GM18526 (cell line): ENCODE data around the gene LRRC18.

ENCODE experiments used
- POLR2A ChIP-seq: IDR thresholded peaks from 3 replicates; pipeline ENCODE4 v1.6.1; 2011; ENCODE audit not compliant: insufficient read length; ENCODE audit errors: extremely low read depth

The LRRC18 gene

DNA sequence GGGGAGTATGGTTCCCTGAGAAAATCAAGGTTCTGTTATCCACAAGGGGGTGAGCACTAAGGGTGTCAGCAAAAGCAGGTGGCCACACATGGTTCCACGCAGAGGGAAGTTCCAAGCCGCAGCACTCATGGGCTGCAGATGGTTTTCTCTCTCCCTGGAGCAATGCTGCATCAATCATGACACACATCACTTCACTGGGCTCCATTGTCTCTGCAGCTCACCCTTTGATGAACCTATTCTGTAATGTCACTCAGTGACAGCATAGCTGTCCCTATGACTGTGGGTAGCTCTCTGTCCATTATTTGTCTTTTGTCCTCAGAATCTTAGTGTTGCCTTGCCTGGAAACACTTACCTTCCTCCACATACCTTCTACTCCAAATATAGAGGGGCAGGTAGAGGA is 34.8 kb downstream of the LRRC18 start:
- no peak for TF ChIP-seq POLR2A

DNA sequence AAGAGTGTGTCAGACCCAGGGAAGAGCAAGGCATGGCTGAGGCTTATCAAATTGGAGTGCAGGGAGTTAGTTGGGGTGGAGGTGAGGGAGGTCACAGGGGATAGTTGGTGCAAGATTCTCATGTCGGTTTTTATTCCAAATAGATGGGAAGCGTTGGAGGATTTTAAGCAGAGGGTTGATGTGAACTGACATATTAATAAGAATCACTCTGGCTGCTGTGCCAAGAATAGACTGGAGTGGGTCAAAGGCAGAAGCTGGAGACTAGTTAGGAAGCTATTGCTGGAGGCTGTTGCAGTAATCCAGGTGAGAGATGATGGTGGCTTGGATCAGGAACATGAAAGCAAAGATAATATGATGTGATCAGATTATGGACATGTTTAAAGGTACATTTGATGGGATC is 36.5 kb downstream of the LRRC18 start:
- TF ChIP-seq POLR2A, result no peak

DNA sequence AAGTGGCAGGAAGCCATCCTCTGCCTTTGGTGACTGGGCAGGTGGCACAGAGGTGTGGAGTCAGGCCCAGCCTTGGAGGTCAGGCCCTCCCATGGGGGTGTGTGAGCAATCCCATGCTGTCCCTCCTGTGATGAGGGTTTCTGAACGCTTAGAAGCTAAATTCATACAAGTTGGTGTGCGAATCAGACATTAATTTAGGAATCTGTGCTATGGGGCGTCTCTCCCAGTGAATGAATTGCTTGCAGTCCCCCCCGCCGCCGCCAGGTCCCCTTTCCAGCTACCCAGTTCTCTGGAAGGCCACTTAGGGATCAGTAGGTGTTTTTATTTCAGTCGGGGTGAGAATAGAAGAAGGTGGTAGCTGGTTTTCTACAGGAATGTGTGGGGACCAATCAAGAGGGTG is 37.5 kb downstream of the LRRC18 start:
- TF ChIP-seq POLR2A, result no peak

DNA sequence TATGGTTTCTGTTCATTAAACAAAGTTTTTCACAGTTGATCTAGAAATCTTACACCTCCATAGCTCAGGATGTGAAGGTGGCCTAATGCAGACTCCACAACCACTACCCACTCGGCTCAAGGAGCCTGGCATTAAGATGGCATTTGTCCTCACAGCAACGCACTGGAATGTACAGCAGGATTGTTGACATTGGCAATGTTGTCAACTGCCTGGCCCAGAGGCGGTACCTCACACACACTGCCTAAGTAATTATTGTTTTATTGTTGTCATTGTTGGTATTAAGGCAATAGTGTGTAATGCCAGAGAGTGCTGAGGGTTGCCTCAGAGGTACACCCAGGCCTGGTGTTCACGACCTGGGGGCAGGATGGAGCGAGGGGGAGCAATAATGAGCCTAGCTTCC is 38.3 kb downstream of the LRRC18 start:
- no peak for TF ChIP-seq POLR2A

DNA sequence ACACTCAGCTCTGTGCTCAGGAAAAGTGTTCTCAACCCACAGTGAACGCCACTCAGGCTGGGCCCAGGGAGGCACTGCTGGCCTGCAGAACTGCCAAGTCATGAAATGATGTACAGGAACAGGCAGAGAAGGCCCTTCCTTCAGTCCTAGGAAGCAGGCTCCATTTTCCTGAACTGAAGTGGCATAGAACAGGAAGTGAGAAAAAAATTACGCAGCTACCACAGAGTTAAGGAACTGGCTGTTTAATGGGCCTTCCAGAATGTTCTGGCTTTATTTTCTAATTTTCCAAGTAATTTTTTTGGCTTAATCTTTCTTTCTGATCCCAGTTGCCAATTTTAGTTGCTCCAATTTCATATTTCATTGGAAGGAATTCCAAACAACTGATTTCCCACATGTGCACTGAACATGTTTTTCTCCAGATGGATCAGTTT is 39.3 kb downstream of the LRRC18 start:
- no peak for TF ChIP-seq POLR2A

DNA sequence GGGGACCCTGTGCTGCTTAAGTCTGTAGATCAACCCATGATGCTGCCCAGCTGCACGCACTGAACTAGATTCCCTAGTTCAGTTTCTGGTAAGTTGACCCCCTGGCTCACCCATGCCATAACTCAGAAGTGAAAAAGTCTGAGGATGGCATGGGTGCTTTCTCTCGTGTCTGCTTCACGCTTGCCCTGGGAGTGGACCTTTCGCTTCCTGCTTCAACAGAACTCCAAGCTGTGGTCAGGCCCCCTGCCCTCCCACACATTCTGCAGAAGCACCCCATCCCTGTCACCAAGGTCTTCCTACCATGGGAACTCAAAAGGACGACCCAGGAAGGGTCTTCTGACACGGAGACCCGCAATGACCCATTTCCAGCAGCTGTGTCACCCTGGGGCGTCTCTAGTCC is 39.9 kb downstream of the LRRC18 start:
- no peak for TF ChIP-seq POLR2A

DNA sequence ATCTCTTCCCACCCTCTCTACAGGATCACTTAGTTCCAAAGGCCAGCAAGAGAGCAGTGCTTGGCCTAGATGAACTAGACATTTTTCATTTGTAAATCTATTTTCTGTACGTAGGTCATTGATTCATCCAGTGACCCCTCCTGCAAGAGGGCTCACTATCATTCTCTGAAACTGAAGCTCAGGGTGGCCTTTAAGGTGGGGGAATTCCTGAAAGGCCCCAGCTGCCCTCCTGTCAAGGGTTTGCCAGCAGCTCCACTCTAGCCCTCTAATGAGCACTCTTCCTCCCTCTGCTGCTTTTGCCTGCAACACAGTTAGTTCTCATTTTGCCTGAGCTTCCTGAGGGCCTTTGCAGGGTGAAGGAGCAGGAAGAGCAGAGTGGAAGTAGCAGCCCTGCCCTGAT is 41.2 kb downstream of the LRRC18 start:
- TF ChIP-seq POLR2A, result no peak

DNA sequence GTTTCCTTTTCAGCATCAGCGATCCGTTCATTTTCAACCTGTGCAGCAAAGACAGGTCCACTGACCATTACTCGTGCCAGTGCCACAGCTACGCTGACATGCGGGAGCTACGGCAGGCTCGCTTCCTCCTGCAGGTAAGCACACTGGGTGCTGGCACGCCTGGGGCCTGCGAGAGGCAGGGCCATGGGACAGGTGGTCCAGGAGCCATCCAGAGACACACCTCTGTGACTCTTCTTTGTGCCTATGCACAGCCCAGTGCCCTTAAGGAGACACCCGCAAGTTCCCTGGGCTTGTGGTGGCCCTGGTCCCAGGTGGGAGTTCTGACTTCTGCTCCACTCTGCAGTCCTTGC is 42.2 kb downstream of the LRRC18 start:
- TF ChIP-seq POLR2A, result no peak

DNA sequence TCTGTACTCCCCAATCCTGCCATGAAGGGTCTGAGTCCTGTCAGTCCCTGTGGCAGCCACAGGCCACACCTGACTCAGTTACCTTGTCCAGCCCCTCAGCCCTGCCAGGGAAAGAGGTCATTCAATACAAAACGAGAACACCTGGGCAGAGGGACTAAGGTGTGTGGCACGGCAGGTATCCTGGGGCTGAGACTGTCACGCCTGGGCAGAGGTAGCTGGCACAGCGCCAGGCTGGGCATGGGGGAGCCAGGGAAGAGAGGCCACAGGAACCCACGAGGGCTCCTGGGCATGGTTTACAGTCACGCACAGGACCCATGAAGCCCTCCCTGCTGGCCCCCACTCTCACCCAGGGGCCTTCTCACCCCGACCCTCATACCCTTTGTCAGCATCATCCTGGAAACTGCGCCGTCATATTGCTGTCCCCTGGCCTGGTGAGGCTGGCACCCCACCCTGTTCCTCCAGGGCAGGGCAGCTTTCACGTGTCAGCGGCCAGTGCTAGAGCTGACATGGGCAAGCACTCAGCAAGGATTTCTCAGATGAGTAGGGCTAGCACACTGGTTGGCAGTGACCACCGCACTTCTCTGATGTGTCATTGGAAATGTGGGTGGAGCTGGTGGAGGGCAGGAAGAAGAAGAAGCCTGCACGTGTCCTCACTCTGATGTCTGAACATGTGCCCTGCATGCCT is 42.7 kb downstream of the LRRC18 start:
- no peak for TF ChIP-seq POLR2A

DNA sequence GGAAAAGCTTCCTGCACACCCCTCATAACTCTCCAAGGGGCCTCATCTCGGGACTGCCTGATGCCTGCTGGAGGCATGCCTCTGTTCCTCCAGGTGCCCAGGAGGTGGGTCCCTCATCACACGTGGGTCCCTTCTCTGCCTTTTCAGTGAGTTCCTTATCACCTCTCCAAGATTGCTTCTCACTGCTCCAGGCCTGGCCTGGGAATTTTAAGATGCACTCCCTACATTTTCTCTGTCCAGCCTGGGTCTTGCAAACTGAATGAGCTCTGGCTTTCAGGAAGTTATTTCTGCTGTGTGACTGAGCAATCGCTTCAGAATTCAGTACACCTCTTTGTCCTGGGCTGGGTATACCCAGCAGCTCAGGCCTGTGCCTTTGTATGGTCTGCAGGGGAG is 43.8 kb downstream of the LRRC18 start:
- TF ChIP-seq POLR2A, result no peak

DNA sequence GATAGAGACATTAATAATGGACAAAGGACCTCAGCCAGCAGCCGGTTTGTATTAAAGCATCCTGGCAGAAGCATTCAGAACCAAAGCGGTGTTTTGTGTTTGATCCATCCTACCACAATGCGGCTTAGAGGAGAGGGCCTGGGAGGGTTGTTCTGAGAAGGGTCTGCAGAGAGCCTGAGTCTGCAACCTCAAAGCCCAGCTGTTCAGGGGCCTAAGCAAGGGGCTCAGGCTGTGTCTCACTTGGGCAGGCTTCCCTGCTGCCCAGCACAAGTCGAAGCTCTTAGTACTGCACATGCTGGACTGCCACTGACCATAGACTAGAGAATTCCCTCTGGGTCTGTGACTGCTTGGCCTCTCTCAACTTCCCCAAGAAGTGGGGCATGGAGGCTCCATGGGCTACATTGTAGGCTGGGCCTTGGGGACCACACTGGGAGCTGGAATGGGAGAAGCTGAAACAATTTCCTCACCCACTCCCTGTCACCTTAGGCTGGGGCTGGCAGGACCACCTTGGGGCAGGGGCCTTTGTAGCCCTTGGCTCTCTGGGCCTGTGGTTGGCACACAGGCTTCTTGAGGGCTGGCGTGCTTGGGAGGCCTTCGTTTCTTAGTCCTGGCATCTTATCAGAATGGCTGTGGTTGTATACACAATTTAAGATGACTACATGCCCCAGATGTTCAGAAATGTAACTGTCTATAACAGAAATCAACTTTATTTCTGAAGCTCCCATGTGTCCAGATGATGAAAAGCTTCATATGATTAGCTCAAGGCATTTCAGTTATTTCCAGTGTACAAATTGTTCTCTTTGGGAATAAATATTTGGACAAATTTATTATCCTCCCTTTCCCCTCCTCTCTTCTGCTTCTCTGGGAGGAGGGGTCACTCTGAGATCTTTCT is 44.5 kb downstream of the LRRC18 start:
- no peak for TF ChIP-seq POLR2A

DNA sequence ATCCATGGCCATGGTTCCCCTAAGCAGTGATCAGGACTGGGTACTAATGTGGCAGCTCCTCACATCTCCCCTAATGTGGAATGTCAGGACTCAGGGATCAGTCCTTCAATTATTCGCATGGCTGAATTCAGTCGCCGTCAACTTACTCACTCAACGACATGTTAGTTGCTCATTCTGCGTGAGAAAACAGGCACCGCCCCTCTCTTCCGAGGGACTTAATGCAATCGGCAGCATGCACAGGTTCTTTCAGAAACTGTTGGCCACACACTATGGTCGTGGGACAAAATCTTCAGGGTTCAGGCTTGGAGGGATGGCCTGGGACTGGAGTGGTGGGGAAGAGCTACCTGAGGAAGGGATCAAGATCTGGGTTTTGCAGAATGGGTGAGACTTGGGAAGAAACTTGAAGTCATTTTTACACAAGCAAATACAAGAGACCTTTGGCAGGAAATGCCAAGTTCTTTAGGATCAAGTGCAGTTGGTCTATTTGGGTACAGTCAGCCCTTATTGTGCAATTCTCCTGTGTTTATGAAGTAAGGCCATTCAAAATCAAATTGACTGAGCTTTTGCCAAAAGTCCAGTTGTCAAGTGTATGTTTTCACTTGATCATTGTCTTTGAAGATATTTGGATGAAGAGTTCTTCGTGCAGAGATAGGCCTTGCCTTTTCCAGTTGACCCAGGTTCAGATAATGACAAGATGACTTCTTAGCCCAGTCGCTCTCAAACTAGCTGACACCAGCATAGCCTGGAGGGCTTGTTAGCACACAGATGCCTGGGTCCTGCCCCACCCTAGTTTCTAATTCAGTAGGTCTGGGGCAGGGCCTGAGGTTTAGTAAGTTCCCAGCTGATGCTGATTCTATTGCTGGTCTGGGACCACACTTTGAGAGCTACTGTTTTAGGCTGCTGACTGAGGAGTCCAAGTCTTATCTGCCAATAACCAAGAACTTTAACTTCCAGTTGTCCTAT is 48.5 kb downstream of the LRRC18 start:
- no peak for TF ChIP-seq POLR2A

DNA sequence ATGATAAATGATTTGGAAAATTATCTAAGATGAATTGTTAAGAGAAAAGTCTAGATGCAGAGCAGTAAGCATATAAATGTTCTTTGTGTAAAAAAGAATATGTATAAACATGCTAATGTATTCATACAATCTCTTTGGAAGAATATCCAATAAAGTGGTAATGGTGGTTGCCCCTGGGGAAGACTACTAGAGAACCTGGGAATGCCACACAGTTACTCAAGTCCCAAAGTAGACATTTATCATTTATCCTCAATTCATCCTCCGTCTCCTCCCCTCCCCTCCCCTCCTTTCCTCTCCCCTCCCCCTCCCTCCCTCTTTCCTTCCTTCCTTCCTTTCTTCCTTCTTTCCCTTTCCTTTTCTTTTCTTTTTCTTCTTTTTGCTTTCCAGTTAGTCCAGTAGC is 51.7 kb downstream of the LRRC18 start:
- no peak for TF ChIP-seq POLR2A

DNA sequence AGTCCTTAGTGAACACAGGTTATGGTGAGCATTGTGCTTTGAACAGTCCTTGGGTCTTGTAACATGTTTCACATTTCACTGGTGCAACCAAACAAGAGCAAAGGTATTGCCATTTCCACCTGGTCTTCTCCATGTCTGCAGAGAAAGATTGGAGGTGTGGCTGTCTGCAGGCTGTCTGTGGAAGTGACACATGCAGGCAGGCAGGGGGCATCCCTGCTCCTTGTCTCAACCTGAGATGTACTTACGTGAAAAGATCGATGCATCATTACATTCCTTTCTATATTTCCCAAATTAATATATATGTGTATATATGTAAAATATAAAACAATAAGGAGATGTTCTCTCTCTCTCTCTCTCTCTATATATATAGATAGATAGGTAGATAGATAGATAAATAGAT is 54.3 kb downstream of the LRRC18 start:
- no peak for TF ChIP-seq POLR2A

DNA sequence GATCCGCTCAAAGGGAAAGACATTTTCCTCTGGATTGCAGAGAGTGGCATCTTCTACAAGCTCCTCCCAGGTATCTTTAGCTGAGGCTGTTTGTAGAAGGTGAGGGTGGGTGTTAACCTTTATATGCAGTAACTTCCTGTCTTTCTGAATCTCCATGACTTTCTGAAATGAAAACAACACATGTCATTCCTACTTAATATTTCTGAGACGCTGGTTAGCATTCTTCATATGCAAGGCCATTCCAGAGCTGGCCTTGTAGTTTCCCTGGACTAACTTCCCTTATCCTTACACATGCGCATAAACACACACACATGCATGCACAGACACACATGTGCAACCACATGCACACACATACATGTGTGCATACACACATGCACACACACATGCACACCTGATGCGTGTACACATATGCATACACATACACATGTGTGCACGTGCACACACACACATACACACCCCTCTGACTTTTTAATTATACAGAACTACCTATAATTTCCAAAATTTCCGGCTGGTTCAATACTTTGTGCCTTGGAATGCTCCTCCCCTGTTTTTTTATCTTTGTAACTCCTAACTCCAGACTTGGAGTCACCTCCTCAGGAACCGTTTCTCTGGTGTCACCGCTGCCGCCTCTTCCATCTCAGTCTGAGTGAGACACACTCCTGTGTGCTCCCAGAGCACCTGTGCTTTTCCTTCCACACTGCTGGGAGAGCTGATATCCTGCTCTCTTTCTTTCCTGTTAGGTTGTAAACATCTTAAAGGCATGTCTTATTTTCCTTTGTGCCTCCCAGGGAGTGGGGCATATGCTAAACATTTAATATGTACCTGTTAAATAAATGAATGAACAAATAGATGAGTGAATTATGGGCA is 55.2 kb downstream of the LRRC18 start:
- TF ChIP-seq POLR2A, result no peak

DNA sequence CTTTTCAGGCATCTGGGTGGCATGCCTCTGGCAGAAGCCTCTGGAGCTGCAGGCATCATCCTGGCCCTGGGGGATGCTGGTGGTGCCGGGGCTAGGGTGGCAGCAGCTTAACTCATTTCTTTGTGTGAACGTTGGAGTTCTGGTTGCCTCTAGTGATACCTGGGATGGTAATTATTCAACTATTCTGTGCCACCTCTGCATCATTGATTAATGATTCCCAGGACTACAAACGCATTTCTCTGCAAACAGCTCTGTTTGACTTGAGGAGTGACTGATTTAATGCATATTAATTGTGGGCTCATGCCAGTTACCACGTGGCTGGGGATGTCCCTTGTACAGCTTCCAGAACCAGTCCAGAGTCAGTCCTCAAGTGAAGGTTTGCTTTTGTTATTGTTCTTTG is 55.9 kb downstream of the LRRC18 start:
- TF ChIP-seq POLR2A, result no peak
